ENCODE measurements around the gene PTPN20. TPM values are rescaled to one million over a fixed set of nuclear protein-coding genes. Genes with fewer than 3 reads are reported as not detected.
"Not testable (repeated sequence)": the region's sequence is repeated elsewhere in the genome, so short reads cannot be mapped to it uniquely, and the experiment has no call there.

The PTPN20 gene
- total RNA-seq, 1 donor from 2014 or later, result not detected

DNA sequence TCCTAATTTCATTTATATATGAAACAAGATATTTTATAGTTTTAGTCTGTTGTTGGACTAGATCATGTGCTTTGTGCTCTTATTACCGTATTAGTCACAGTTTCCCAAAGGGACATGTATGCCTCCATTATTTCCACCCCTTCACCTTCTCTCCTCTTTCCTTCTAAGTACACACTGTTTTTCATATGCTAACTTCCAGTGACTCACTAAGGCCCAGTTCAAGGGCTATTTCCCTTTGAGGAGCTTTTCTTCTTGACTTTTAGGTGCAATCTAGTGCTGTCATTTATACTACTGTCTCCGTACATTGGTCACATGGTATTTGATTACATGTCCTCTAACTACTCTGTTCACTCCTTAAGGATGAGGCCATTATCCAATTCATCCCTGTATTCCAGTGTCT, 55.8 kb downstream of the PTPN20 start:
- not testable (repeated sequence) for H3K4me3 Mint-ChIP-seq (ENCODE audit: unreplicated experiment); H3K4me1 Mint-ChIP-seq (ENCODE audit: unreplicated experiment); H3K9me3 Mint-ChIP-seq (ENCODE audit: unreplicated experiment); H3K27ac Mint-ChIP-seq (ENCODE audit: unreplicated experiment); DNase-seq (ENCODE audit: extremely low spot score, unreplicated experiment); H3K36me3 Mint-ChIP-seq (ENCODE audit: unreplicated experiment); H3K27me3 Mint-ChIP-seq (ENCODE audit: unreplicated experiment)

GRCh38 chr10:46980223-46980622, 69.0 kb downstream of the PTPN20 start:
- H3K9me3 Mint-ChIP-seq (ENCODE audit: unreplicated experiment); H3K4me1 Mint-ChIP-seq (ENCODE audit: unreplicated experiment); H3K27me3 Mint-ChIP-seq (ENCODE audit: unreplicated experiment); H3K36me3 Mint-ChIP-seq (ENCODE audit: unreplicated experiment); H3K27ac Mint-ChIP-seq (ENCODE audit: unreplicated experiment); DNase-seq (ENCODE audit: extremely low spot score, unreplicated experiment); H3K4me3 Mint-ChIP-seq (ENCODE audit: unreplicated experiment): not testable (repeated sequence)

DNA sequence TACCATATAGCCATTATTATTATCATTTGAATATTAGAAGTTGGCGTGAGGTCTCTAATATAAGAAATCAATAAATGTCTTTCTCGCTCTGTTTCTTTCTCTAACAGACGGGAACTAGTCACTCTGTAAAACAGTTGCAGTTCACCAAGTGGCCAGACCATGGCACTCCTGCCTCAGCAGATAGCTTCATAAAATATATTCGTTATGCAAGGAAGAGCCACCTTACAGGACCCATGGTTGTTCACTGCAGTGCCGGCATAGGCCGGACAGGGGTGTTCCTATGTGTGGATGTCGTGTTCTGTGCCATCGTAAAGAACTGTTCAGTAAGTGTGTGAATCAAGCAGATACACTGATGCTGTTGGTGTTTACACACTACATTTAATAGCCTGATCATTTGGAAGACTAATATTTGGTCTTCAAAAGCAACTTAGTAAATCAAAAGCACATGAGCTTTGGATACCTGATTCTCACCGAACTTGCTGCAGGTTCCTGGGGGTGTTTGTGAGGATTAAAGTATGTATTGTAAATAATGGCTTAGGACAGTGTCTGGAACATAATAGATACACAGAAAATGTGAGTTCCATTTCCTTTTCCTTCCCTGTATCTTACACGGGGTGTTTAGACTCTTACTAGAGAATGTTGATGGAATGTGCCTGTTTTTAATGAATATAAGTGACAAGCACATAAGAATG, 76.2 kb downstream of the PTPN20 start:
- H3K36me3 Mint-ChIP-seq (ENCODE audit: unreplicated experiment); DNase-seq (ENCODE audit: extremely low spot score, unreplicated experiment); H3K27me3 Mint-ChIP-seq (ENCODE audit: unreplicated experiment); H3K27ac Mint-ChIP-seq (ENCODE audit: unreplicated experiment); H3K4me3 Mint-ChIP-seq (ENCODE audit: unreplicated experiment); H3K4me1 Mint-ChIP-seq (ENCODE audit: unreplicated experiment); H3K9me3 Mint-ChIP-seq (ENCODE audit: unreplicated experiment): not testable (repeated sequence)

DNA sequence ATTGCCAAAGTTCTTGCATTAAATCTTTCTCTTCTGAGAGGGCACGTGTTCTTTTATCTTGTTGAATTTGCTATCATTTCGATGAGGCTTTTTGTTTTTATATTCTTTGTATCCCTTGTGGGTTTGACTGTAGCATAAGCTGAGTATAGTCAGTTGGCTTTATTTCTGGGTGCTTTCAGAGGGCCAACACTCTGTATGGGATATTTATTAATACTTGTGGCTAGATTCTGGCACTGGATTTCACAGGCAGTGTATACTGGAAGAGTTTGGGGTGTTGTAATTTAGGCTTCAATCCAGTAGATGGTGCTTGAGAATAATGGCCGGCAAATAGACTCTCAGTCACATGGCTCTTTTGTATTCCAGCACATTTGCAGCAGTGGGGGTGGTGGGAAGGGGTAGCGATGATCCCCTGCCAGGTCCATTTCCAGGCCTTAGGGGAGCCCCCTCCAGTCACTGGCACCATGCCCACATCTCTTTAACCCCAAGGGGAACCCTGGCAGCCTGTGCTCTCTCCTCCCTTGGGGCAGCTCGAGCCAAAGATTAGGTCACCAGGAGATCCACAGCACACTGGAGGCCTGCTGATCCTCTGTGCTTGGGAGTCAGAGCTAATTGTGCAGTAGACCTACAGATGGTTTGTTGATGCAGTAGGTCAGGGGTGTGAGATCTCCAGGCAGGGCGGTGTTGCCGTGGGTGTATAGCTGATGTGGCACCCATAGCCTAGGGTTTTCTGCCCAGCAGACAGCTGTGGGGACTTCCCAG, 81.8 kb downstream of the PTPN20 start:
- Mint-ChIP-seq H3K4me1 (ENCODE audit: unreplicated experiment) (no peaks in the 10 kb centered on the region), H3K36me3 (ENCODE audit: unreplicated experiment) (no peaks in the 10 kb centered on the region), H3K27ac (ENCODE audit: unreplicated experiment) (no peak overlapping the region), H3K9me3 (ENCODE audit: unreplicated experiment) (peaks cover 10% of the 10 kb centered on the region), H3K4me3 (ENCODE audit: unreplicated experiment) (no peak overlapping the region), H3K27me3 (ENCODE audit: unreplicated experiment) (peaks cover 15% of the 10 kb centered on the region)
- TF ChIP-seq, protein P1, sequence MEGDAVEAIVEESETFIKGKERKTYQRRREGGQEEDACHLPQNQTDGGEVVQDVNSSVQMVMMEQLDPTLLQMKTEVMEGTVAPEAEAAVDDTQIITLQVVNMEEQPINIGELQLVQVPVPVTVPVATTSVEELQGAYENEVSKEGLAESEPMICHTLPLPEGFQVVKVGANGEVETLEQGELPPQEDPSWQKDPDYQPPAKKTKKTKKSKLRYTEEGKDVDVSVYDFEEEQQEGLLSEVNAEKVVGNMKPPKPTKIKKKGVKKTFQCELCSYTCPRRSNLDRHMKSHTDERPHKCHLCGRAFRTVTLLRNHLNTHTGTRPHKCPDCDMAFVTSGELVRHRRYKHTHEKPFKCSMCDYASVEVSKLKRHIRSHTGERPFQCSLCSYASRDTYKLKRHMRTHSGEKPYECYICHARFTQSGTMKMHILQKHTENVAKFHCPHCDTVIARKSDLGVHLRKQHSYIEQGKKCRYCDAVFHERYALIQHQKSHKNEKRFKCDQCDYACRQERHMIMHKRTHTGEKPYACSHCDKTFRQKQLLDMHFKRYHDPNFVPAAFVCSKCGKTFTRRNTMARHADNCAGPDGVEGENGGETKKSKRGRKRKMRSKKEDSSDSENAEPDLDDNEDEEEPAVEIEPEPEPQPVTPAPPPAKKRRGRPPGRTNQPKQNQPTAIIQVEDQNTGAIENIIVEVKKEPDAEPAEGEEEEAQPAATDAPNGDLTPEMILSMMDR (IDR thresholded peaks at IDR 0.05), result peak; percentile 17
- DNase-seq (ENCODE audit: extremely low spot score, unreplicated experiment), result no peak

GRCh38 chr10:46995234-46995633, 84.0 kb downstream of the PTPN20 start:
- no peak for DNase-seq (ENCODE audit: extremely low spot score, unreplicated experiment)
- H3K4me1 Mint-ChIP-seq (ENCODE audit: unreplicated experiment), result no peaks in the 10 kb centered on the region
- peaks cover 10% of the 10 kb centered on the region for H3K9me3 Mint-ChIP-seq (ENCODE audit: unreplicated experiment)
- no peaks in the 10 kb centered on the region for H3K36me3 Mint-ChIP-seq (ENCODE audit: unreplicated experiment)
- H3K4me3 Mint-ChIP-seq (ENCODE audit: unreplicated experiment), result no peak overlapping the region
- peaks cover 17% of the 10 kb centered on the region for H3K27me3 Mint-ChIP-seq (ENCODE audit: unreplicated experiment)
- H3K27ac Mint-ChIP-seq (ENCODE audit: unreplicated experiment), result no peak overlapping the region
- TF ChIP-seq, protein P1 (IDR thresholded peaks at IDR 0.05), result no peak

GRCh38 chr10:46998192-46998591, 87.0 kb downstream of the PTPN20 start:
- H3K4me3 Mint-ChIP-seq (ENCODE audit: unreplicated experiment), result no peak overlapping the region
- H3K27me3 Mint-ChIP-seq (ENCODE audit: unreplicated experiment), result peaks cover 30% of the 10 kb centered on the region
- no peak overlapping the region for H3K27ac Mint-ChIP-seq (ENCODE audit: unreplicated experiment)
- no peak for DNase-seq (ENCODE audit: extremely low spot score, unreplicated experiment)
- H3K9me3 Mint-ChIP-seq (ENCODE audit: unreplicated experiment), result peaks cover 10% of the 10 kb centered on the region
- no peaks in the 10 kb centered on the region for H3K4me1 Mint-ChIP-seq (ENCODE audit: unreplicated experiment)
- TF ChIP-seq, protein P1 (IDR thresholded peaks at IDR 0.05), result no peak
- H3K36me3 Mint-ChIP-seq (ENCODE audit: unreplicated experiment), result no peaks in the 10 kb centered on the region

All from osteocyte (in vitro differentiated cells).